Activated T-cell treated with anti-CD3 and anti-CD28 coated beads for 24 hours (primary cell): ENCODE measurements around the gene SLC15A3.

Experiments
- DNase-seq: peaks from one replicate; pipeline ENCODE4 v3.0.0-alpha.2; 2020; ENCODE audit warnings: low read depth

Gene SLC15A3

GRCh38 chr11:60945295-60945667 is 6.7 kb downstream of the SLC15A3 start:
- DNase-seq: no peak

GRCh38 chr11:60944490-60945294 is 7.3 kb downstream of the SLC15A3 start:
- DNase-seq: no peak

GRCh38 chr11:60942970-60943565 is 8.9 kb downstream of the SLC15A3 start:
- no peak for DNase-seq

GRCh38 chr11:60942219-60942618 is 9.8 kb downstream of the SLC15A3 start:
- no peak for DNase-seq

GRCh38 chr11:60941371-60942119 is 10.4 kb downstream of the SLC15A3 start:
- DNase-seq: no peak

GRCh38 chr11:60939855-60940254 is 12.1 kb downstream of the SLC15A3 start:
- no peak for DNase-seq

- DNase-seq: no peak
Observed at GRCh38 chr11:60939301-60939700, 12.7 kb downstream of the SLC15A3 start.

- no peak for DNase-seq
Observed at GRCh38 chr11:60938500-60938899, 13.5 kb downstream of the SLC15A3 start.

- no peak for DNase-seq
Observed at GRCh38 chr11:60937811-60938210, 14.2 kb downstream of the SLC15A3 start.

- no peak for DNase-seq
Observed at GRCh38 chr11:60937144-60937527, 14.8 kb downstream of the SLC15A3 start.

GRCh38 chr11:60936467-60937143 is 15.4 kb downstream of the SLC15A3 start:
- DNase-seq: no peak

- DNase-seq: no peak
Observed at GRCh38 chr11:60935676-60936442, 16.1 kb downstream of the SLC15A3 start.

- no peak for DNase-seq
Observed at GRCh38 chr11:60934790-60935605, 17.0 kb downstream of the SLC15A3 start.

GRCh38 chr11:60934124-60934789 is 17.7 kb downstream of the SLC15A3 start:
- DNase-seq: no peak

- DNase-seq: no peak
Observed at GRCh38 chr11:60933416-60934123, 18.4 kb downstream of the SLC15A3 start.

GRCh38 chr11:60932605-60933356 is 19.2 kb downstream of the SLC15A3 start:
- no peak for DNase-seq

GRCh38 chr11:60931917-60932316 is 20.1 kb downstream of the SLC15A3 start:
- DNase-seq: no peak

- no peak for DNase-seq
Observed at GRCh38 chr11:60930394-60930793, 21.6 kb downstream of the SLC15A3 start.

- DNase-seq: no peak
Observed at GRCh38 chr11:60929764-60930163, 22.2 kb downstream of the SLC15A3 start.
